PC-9 (cell line): Measurements from ENCODE around the gene TANK.

Experiments
- EZH2 ChIP-seq: fragments of 200-600 bp; sonication (generic); IDR thresholded peaks from 2 replicates; pipeline ENCODE4 v1.8.0; 2017; ENCODE audit warnings: antibody characterized with exemption, low read depth
- TF ChIP-seq, protein P1 (sequence below): fragments of 200-600 bp; sonication (generic); conservative IDR thresholded peaks from 2 replicates; pipeline ENCODE4 v1.6.1; 2017; ENCODE audit warnings: mixed run types, antibody characterized with exemption, mild to moderate bottlenecking, moderate library complexity

DNA sequence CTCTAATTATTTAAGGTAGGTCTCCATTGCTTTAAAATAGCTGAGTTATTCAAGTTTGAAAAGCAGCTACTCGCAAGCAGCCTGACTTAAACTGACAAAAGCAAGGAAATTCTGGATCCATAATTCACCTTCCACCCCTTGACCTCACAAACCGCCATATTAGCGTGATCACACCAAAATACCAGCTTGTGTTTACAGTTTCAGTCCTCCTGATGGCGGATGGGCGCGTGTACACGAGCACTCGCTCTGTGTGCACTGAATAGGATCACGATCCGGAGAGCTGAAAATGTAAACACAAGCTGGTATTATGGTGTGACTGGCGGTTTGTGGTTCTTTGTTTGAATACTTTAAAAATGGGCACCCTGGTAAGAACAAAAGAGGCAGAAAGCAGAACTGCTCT is 105.6 kb downstream of the TANK start:
- TF ChIP-seq, protein P1, sequence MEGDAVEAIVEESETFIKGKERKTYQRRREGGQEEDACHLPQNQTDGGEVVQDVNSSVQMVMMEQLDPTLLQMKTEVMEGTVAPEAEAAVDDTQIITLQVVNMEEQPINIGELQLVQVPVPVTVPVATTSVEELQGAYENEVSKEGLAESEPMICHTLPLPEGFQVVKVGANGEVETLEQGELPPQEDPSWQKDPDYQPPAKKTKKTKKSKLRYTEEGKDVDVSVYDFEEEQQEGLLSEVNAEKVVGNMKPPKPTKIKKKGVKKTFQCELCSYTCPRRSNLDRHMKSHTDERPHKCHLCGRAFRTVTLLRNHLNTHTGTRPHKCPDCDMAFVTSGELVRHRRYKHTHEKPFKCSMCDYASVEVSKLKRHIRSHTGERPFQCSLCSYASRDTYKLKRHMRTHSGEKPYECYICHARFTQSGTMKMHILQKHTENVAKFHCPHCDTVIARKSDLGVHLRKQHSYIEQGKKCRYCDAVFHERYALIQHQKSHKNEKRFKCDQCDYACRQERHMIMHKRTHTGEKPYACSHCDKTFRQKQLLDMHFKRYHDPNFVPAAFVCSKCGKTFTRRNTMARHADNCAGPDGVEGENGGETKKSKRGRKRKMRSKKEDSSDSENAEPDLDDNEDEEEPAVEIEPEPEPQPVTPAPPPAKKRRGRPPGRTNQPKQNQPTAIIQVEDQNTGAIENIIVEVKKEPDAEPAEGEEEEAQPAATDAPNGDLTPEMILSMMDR, result no peak
- TF ChIP-seq EZH2, result no peak
